Left lung (tissue), 10 donors: ENCODE results near the gene CYREN. TPM values are rescaled to one million over a fixed set of nuclear protein-coding genes. Genes with fewer than 3 reads are reported as not detected.
A peak's percentile ranks its signal among the peaks of the same experiment; 100 is the strongest.

Source experiments
- ATAC-seq: fragments of 200-7000 bp; cut with Tn5 transposase; one replicate; pipeline ENCODE4 v1.9.1; 2020; ENCODE audit warnings: moderate library complexity
- DNase-seq, 4 donors: peaks; one replicate each; pipeline ENCODE4 v3.0.0-alpha.2; 2013 to 2020
- H3K27ac ChIP-seq, 2 donors: fragments of 200-600 bp; sonication (generic) in 1 of 2; one replicate each; pipeline versions ENCODE4 v1.5.0 to v1.8.0; 2020 to 2021
- H3K27me3 ChIP-seq, 2 donors: fragments of 200-600 bp; sonication (generic) in 1 of 2; one replicate each; pipeline versions ENCODE4 v1.5.0 to v1.8.0; 2020 to 2021
- H3K36me3 ChIP-seq, 2 donors: fragments of 200-600 bp; sonication (generic) in 1 of 2; one replicate each; pipeline versions ENCODE4 v1.5.0 to v1.8.0; 2020 to 2021
- H3K4me1 ChIP-seq, 2 donors: fragments of 200-600 bp; one replicate each; pipeline ENCODE4 v1.8.0; 2021
- H3K4me3 ChIP-seq, 2 donors: fragments of 200-600 bp; sonication (generic) in 1 of 2; one replicate each; pipeline versions ENCODE4 v1.5.0 to v1.8.0; 2020 to 2021; ENCODE audit warnings: mild to moderate bottlenecking in 1 of 2
- H3K9me3 ChIP-seq, 2 donors: fragments of 200-600 bp; sonication (generic) in 1 of 2; one replicate each; pipeline versions ENCODE4 v1.5.0 to v1.8.0; 2020 to 2021
- CTCF ChIP-seq, 2 donors: fragments of 200-600 bp; sonication (generic) in 1 of 2; IDR thresholded peaks; one replicate each; pipeline versions ENCODE4 v1.5.0 to v1.8.0; 2021; ENCODE audit warnings: antibody characterized with exemption in 2 of 2
- intact Hi-C, 2 donors: fragments of 100-400 bp; cut with DNase I; formaldehyde crosslinking; loops; one replicate each; pipeline versions ENCODE4 v1.11.2 to v1.14.2; 2022
- polyA plus RNA-seq, 6 donors: library from polyadenylated mRNA; unstranded; fragments of 120-200 nt; gene quantifications; one replicate each; pipeline ENCODE4 v1.2.1, GENCODE V29; 2013; ENCODE audit not compliant: insufficient read length in 6 of 6
- total RNA-seq, 2 donors: library from RNA; stranded (reverse); fragmentation: NEBNext Ultra II Directional; extraction: Animal tissue kit (Norgen Biotek cat#: 25700); gene quantifications; one replicate each; pipeline ENCODE4 v1.2.1, GENCODE V29; 2021
- donor health status: DM: no; HTN: yes; CAD: no.
- donor health status: DM: no; HTN: no; CAD: no.

Gene CYREN
- total and polyA plus RNA-seq, 8 donors = 32.1 to 52.6 (median 45.4) TPM

- Histone ChIP-seq H3K36me3 (peaks cover 0 to 49% of the 10 kb centered on the region in 2 donors), H3K9me3 (no peaks in the 10 kb centered on the region), H3K4me3 (no peak overlapping the region), H3K27me3 (no peaks in the 10 kb centered on the region), H3K4me1 (peaks cover 27 to 35% of the 10 kb centered on the region in 2 donors), H3K27ac (no peak overlapping the region)
- TF ChIP-seq CTCF (IDR thresholded peaks at IDR 0.05) = no peak
- ATAC-seq (no peak), DNase-seq (peak in 2 of 4 donors; percentile 26 to 35)
- intact Hi-C loops = no loop called here
Observed at GRCh38 chr7:135204876-135205275, 34.4 kb upstream of the CYREN start.

- H3K27ac ChIP-seq = peak overlapping the region; percentile 28 to 52
- H3K4me1 ChIP-seq = peaks cover 22 to 30% of the 10 kb centered on the region in 2 donors
- H3K4me3 ChIP-seq = no peak overlapping the region
- ATAC-seq (peak; percentile 7), DNase-seq (peak in 2 of 4 donors; percentile 69 to 74)
- H3K36me3 ChIP-seq = peaks cover 0 to 55% of the 10 kb centered on the region in 2 donors
- intact Hi-C loops = no loop called here
- TF ChIP-seq CTCF (IDR thresholded peaks at IDR 0.05) = no peak
- no peaks in the 10 kb centered on the region for H3K9me3 ChIP-seq
- H3K27me3 ChIP-seq = no peaks in the 10 kb centered on the region
Observed at GRCh38 chr7:135204341-135204749, 33.8 kb upstream of the CYREN start.

GRCh38 chr7:135201350-135201749 lies 30.8 kb upstream of the CYREN start:
- Histone ChIP-seq H3K9me3 (no peaks in the 10 kb centered on the region), H3K36me3 (peaks cover 0 to 83% of the 10 kb centered on the region in 2 donors), H3K27ac (no peak overlapping the region), H3K27me3 (no peaks in the 10 kb centered on the region), H3K4me1 (peaks cover 2 to 3% of the 10 kb centered on the region in 2 donors), H3K4me3 (no peak overlapping the region)
- ATAC-seq (no peak), DNase-seq (no peak)
- no peak for TF ChIP-seq CTCF (IDR thresholded peaks at IDR 0.05)
- intact Hi-C loops = no loop called here

- peaks cover 2 to 3% of the 10 kb centered on the region in 2 donors for H3K4me1 ChIP-seq
- DNase-seq (no peak), ATAC-seq (peak; percentile 11)
- no peak overlapping the region for H3K4me3 ChIP-seq
- intact Hi-C loops = no loop called here
- no peak overlapping the region for H3K27ac ChIP-seq
- H3K27me3 ChIP-seq = no peaks in the 10 kb centered on the region
- no peak for TF ChIP-seq CTCF (IDR thresholded peaks at IDR 0.05)
- H3K36me3 ChIP-seq = peaks cover 0 to 85% of the 10 kb centered on the region in 2 donors
- H3K9me3 ChIP-seq = no peaks in the 10 kb centered on the region
Observed at GRCh38 chr7:135200821-135201331, 30.4 kb upstream of the CYREN start.

- no peak for ATAC-seq
- no peak for DNase-seq
- Histone ChIP-seq H3K4me3 (no peak overlapping the region), H3K9me3 (no peaks in the 10 kb centered on the region), H3K4me1 (peaks cover 2 to 3% of the 10 kb centered on the region in 2 donors), H3K27me3 (no peaks in the 10 kb centered on the region), H3K36me3 (peaks cover 0 to 87% of the 10 kb centered on the region in 2 donors), H3K27ac (no peak overlapping the region)
- intact Hi-C loops = no loop called here
- no peak for TF ChIP-seq CTCF (IDR thresholded peaks at IDR 0.05)
Observed at GRCh38 chr7:135199439-135199838, 28.9 kb upstream of the CYREN start.
